ENCODE data around the gene ATRIP.
A peak's percentile ranks its signal among the peaks of the same experiment; 100 is the strongest.

ATRIP gene

DNA sequence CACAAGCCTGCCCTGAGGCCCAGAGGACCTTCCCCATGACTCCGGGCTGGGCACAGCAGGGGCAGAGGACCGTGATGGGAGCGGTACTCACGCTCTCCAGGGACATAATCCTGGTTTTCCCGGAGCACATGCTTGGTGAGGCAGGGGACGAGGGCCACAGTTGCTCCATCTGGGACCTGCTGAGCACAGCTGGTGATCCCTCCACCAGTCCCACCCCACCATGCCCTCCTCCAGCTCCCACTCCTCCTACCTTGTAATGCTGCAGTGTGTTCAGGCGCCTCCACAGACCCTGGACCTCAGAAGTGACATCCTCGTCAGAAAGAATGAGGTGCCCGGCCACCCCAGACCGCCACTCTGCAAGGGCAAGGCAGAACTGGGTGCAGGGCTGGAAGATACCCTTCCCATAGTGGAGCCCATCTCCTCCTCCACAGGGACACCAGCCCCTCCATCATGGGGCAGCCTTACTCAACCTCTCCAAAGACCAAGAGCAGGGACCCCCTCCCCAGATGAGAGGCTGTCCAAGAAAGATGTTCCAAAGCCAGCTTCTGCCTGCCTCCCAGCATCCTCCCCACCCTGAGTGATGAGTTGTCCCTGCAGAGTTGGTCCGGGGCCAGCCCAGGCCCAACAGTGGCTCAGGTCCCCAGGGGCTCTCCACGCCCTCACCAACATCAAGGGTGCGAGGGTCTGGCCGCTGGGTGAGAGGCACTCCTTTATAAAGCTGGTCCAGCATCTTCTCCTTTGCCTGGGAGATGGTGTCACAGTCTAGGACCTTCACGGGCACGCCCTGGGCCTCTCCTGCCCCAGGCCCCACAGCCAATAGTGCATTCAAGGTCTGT lies 36.1 kb upstream of the ATRIP start:
- no peak for DNase-seq (ENCODE audit: low spot score)

DNA sequence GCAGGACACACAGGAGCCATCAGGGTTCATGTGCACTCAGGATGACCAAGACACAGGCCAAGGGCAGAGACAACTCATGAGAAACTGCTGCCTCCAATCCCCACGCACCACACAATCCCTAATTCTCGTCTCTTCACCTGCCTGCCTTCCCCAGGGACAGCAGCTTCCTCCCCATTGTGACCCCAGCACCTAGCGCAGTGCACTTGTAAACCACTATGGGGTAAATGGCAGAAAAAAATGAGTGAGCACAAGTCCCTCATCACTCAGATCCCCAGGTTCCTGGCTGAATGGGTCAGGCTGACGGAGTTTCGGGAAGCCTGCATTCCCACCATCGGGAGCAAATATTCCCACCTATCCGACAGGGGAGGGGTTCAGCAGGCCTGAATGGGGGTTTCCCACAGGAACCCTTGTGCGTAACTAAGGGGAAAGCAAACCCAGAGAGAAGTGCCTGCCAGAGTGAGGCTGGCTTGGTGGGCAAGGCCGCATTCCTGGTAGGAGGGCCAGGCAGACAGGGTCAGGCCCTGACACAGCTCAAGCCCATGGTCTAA lies 35.4 kb upstream of the ATRIP start:
- DNase-seq (ENCODE audit: low spot score) = no peak

DNA sequence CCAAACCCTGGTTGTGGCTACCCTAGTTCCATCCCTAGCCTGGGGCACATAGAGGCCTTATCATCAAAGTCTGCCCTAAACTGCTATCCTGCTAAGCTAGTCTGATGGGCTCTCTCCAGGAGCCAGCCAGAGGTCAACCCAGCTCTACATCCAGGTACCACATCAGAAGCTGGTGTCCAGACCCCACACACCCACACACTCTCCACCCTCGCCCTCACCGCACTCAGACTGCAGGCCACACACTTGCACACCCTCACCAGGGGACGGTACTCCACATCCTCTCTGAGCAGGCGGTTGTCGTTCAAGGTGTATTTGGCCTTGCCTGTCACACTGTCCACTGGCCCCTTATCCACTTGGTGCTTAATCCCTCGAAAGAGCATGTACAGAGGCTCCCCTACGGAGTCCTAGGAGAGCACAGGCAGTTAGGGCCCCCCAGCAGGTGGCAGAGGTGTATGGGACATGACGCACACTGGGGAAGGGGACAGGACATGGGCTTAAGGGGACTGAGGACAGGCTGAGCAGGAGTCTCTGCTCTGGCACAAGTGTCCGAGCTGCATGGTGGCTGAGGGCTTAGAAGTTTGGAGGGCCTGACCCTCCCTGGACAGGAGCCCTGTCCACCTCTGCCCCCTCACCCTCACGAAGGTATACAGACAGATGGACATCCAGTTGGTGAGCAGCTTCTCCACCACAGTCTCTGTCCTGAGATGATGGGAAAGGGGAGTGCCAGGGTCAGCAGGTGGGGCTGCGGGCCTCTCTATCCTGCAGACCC lies 34.7 kb upstream of the ATRIP start:
- DNase-seq (ENCODE audit: low spot score) = no peak

DNA sequence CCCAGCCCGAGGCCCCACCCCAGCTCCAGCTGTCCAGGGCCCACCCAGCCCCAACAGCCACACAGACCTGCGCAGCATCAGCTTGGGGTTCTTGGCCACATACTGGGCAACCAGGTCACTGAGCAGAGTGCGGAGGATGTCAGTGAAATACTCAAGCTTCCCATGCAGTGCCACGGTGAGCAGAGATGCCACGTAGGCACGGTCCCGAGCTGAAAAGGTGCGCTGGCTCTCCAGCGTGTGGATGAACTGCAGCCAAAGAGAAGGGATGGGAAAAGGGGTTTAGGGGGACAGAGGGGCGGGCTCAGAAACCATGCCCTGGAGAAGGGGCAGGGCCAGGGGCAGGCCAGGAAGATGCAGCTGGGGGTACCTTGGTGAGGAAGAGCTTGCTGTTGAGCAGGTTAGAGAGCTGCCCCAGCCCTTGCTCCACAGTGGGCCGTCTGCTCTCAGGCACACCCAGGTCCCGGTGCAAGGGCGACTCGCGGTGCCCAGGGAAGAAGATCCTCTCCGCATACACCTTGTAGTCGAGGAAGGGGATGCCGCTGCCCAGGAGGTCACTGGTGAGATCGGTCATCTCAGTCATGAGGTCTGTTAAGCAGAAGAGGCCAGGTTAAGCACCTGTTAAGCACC lies 34.0 kb upstream of the ATRIP start:
- no peak for DNase-seq (ENCODE audit: low spot score)

DNA sequence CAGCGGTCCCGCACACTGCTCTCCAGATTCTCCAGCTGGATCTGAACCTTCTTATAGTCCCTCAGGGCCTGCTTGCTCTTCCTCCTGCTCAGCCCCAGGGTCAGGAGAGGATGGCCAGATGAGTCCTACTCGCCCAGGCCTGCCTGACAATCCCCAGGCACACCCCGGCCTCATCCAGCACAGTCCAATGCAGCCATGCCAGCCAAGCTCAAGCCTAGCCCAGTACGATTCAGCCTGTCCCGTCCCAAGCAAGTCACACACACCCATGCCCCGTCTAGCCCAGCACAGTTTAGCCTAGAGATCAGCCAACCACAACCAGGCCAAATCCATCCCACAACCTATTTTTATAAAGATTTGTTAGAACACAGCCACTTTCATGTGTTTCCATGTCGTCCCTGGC lies 33.5 kb upstream of the ATRIP start:
- DNase-seq (ENCODE audit: low spot score) = no peak

DNA sequence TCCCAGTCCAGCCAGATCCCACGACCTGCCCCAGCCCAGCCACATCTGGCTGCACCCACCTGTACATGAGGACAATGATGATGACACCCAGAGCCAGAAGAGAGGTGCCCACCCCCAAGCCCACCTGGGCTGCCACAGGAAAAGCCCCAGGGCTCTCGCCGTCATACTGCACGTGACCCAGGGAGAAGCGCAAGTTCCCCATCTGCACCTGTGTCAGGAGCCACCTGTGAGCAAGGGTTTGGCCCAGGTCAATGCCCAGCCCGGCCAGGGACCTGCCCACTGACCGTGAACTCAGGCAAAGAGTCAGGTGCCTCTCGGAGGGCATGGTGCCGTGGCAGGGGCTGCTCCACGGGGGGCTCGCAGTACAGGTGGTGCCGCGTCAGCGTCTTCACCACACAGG lies 32.9 kb upstream of the ATRIP start:
- DNase-seq (ENCODE audit: low spot score) = no peak

DNA sequence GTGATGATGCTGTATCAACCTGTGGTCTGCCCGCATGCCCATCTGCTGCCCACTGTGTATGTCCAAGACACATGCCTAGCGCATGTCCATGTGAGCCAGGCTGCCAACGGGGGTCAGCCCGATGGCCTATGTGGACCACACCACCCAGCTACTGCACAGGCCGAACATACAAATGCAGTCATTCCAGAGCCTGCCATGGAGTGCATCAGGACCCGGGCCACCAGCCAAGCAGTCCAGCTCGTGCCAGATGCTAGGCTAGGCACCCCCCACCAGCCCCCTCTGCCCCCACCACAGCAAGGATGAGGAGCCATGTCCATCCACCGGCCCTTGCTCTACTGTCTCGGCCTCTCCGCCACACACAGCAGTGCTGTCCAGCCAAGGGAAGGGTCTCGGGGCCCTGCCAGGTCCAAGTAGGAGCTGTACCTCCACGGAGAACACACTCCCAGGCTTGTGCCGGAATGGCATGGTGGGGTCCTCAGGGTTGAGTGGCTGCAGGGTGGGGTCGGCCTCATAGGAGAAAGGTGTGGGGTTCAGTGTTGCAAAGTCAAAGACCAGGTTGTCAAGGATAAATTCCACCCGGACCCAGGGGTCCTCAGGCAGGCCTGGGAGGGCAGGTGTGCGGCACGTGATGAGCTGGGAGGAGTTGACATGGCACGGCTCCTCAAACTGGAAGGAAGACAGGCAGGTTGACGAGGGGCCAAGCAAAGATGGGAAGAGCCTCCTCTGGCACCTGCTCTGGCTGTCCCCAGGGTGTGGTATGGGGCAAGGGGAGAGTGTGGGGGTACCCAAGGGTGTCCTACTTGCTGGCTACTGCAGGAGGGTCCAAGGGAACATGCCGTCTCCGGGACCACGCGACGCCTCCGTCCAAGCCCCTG lies 31.9 kb upstream of the ATRIP start:
- DNase-seq (ENCODE audit: low spot score) = peak; percentile 73

DNA sequence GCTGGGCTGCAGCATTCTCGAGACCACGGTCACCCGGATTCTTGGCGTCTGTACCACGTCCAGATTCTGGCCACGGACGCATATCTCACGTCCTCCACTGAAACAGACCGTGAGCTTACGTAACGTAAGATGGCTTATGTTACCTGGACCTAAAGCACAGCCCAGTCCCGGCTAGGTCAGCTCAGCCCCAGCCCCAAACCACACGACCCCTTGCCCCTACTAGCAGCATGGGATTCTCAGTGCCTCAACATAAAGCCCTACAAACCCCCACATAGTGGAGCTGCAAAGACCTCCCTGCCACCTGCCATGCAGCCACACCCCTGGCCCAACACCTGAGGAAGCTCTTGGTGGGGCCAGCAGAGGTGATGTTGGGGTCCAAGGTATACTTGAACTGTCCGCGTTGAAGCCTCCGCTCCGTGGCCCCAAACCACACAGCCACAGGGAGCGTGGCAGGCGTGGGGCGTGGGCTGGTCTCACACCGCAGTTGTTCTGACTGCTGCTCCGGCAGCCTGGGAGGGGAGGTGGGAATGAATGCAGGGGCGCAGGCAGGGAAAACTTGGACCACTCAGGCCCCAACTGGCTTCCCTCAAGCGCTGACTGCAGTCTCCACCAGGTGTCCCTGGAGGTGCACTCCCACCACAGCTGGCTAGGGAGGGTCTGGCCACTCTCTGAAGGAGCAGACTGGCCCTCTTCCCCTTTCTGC lies 31.1 kb upstream of the ATRIP start:
- DNase-seq (ENCODE audit: low spot score) = no peak

DNA sequence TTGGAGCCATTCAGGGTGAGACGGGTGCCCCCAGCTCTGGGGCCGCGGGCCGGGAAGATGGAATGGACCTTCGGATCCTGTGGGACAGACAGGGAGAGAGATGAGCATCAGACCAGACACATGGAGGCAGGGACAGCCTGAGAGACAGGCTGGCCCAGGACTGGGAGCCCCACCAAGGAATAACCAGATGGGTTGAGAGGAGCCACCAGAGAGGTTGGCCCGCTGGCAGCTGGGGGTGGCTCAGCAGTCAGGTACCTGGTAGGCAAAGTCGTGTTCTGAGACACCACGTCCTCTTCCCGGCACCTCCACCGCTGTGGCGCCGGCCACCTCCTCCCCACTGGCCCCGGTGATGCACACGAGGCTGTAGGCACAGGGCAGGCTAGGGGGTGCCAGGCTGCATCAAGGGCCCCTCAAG lies 30.4 kb upstream of the ATRIP start:
- DNase-seq (ENCODE audit: low spot score) = no peak

DNA sequence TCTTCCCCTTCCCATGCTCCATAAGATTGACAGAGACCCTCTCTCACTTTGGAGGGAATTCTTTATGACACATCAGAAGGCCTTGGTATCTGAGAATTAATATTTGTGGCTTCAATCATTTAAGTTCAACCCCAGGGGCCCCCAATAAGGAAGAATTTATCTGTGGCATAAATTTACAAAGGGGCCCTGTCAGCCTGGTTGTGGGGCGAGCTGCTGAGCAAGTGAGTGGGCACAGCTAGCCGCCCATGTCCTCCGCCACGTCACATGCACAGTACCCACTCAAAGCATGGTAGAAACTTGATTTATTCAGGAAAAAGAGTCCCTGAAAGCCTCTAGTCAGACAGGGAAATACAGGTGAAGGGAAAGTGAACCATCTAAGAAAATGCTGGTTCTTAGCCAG lies 30.0 kb upstream of the ATRIP start:
- no peak for DNase-seq (ENCODE audit: low spot score)

DNA sequence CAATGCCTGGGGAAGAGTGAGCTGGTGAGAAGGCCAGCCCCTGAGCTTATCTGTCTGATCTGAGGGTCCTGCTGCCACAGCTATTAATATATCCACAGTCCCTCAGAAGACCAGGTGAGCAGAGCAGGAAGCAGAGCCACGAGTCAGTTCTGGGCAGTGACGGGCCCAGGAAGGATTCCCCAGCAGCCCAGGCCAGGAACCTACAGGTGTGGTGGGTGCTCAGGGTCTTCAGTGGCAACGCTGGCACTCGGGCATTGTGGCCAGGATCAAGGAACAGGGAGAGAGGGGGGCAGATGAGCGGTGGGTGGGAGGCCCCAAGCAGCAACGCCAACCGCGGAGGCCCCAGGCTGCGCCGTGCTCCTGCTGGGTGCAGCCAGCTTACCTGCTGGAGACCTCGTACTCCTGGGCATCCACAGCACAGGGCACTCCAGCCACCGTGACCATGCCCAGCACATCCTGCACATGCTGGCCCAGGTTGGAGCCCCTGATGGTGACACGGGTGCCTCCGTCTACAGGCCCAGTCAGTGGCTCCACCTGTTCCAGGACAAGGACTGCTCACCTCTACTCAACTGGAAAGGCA lies 28.9 kb upstream of the ATRIP start:
- no peak for DNase-seq (ENCODE audit: low spot score)

DNA sequence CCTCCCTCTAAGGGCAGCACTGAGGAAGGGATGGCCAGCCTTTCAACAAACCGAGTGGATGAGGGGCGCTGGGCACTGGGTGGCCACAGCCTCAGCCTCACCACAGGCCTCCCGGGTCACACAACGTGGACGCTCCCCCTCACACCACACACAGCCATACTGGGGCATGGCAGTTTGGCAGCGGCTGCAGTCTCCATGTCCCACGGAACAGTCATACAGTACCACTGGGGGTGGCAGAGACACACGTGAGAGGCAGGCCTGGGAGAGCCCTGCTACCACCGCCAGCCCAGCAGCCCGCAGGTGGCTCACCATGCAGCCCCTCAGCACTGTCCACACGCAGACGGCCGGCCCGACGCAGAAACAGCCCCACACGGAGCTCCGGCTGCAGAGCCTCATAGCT lies 28.4 kb upstream of the ATRIP start:
- no peak for DNase-seq (ENCODE audit: low spot score)

DNA sequence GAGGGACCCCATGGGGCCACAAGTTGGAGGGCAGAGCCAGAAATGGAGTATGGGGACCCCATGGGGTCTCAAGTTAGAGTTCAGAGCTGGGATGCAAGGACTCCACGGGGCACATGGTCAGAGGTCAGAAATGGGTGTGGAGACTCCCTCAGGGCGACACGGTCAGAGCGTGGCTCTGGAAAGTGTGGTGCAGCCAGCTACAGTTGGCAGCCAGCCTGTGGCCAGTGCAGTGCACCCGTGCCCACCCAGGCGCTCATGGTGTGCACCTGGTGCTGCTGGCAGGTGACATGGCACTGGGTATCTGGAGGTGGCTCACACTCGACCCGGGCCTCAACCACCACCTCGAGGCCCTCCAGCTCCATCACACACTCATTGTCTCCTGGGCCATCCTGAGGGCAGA lies 27.9 kb upstream of the ATRIP start:
- DNase-seq (ENCODE audit: low spot score) = no peak

DNA sequence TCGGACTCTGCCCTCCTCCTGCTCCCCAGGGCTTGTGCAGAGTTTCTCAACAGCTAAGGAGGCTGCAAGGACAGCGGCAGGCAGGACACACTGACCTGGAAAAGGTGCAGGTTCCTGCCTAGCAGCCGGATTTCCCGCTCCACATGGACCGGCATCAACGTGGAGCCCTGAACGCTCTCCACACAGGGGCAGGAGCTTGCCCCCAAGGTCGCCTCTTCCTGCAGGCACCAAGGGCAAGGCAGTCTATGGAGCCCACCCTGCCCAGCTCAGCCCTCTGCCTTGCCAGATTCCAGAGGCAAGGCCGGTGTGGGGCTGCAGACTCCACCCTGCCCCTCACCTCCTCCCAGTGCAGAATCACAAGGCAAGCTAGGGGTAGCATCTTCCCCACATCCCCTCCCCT lies 27.4 kb upstream of the ATRIP start:
- DNase-seq (ENCODE audit: low spot score) = no peak

DNA sequence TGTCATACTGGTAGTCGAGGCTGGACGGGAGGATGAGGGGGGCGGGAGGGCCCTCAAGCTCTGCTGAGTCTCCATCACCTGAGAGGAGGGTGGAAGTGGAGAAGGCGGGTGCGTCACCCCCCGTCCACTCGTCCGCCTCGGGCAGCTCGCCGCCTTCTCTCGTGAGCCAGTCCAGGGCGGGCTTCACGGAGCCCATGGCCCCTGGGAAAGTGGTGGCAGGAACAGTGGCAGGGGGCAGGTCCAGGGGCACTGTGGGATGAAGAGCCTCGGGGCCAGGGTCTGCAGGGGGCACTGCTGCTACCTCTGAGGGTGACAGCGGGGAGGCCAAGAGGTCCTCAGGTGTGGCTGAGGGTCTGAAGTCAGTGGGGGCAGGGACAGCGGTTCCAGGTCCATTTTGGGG lies 26.9 kb upstream of the ATRIP start:
- DNase-seq (ENCODE audit: low spot score) = no peak

DNA sequence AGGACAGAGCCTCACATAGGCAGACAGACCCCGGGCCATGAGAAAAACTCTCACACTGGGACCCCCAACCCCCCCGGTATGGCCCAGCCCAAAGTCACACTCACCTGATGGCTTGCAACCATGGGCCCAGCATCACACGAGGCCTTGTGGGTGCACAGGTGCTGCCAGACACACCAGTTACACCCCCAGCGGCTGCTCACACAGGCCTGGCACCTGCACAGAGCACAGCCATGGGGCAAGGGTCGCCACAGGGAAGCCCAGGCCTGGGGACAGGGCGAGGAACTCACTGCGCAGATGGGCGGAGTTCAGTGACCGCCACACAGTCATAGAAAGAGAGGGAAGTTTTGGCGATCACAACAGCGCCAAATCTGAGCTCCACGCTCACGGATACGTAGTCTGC lies 26.0 kb upstream of the ATRIP start:
- DNase-seq (ENCODE audit: low spot score) = no peak

DNA sequence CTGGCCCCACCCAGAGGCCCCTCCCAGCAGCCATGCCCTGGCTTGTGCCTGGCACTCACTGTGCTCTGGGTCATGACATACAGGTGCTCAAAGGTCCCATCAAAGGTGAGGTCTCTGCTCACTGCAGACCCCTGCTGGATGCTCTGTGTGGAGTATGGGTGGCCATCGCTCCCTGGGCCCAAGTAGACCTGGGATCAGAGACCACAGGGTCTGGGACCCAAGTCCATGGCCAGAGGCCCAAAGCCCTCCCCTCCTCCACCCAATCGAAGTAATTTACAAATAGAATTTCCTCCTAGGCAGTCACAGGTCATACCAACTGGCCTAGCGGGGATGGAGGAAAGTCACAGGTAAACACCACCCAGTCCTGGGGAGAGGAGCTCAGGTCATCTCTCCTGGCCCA lies 24.3 kb upstream of the ATRIP start:
- DNase-seq (ENCODE audit: low spot score) = no peak

DNA sequence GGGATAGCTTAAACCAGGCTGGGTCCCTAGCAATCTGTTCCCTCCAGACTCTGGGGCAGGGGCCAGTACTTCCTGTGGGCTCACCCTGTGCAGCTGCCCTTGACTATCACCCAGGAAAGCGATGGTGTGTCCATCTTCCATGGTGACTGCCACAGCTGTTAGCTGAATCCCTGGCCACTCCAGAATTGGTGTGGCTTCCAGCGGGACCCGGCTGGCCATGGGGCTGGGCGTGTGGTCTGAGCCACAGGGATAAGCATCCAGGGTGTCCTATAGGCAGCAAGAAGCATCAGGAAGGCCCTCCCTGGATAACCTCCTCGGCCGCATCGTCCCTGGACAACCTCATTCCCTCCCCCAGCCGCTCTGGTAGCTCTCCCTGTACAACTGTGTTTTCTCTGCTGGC lies 23.9 kb upstream of the ATRIP start:
- DNase-seq (ENCODE audit: low spot score) = no peak

DNA sequence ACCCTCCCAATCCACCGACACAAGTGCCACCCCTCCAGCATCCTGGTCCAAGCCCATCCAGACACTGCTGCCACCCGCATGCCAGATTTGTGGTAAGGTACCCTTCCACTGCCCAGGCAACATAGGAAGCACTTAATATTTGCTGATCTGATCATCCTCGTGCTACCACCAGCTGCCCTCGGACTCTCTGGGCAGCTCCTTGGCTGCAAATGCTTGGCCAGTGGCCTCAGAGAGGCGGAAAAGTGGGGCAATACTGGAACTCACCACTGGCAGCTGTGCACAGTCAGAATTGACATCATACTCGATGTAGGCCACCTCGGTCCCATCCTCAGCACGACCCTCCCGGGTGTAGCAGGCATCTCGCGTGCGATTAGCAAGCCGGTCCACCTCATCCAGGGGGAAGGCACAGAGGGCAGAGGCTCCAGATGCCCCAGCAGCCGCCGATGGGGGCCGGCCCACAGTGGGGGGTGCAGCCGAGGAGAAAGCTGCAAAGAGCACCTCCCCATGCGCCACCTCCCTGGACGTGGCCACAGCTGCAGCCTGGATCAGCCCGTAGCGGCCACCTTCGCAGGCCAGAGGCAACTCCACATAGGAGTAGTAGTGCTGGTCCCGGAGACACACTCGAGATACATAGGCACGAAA lies 23.2 kb upstream of the ATRIP start:
- DNase-seq (ENCODE audit: low spot score) = peak; percentile 78

All from globus pallidus (tissue), 1 donor.